HG03139 (cell line): ENCODE measurements around the gene MLF2.

Source experiments
- ATAC-seq: cut with Tn5 transposase; IDR thresholded peaks from one replicate; pipeline ENCODE4 v1.9.1; 2021; ENCODE audit not compliant: unreplicated experiment

Gene MLF2

GRCh38 chr12:6698352-6699046 is 54.4 kb downstream of the MLF2 start:
- no peak for ATAC-seq
